ENCODE data around the gene GTF3C1. TPM values are rescaled to one million over a fixed set of nuclear protein-coding genes. Genes with fewer than 3 reads are reported as not detected.

The GTF3C1 gene
- total and polyA plus RNA-seq, 2 of the 8 experiments (the other 6 are each of a cell fraction or from before 2014, with no cell fraction given), result 89.3 to 126 TPM

GRCh38 chr16:27448532-27449433 lies 100.9 kb downstream of the GTF3C1 start:
- Histone ChIP-seq H2BK5ac (ENCODE audit: low read depth, low read length) (peak overlapping the region; percentile 66; the same call in 1 of the 2 replicates), H3K27me3 (replicated peaks in 1 of 4; ENCODE audit: control insufficient read depth in 3 of 4, extremely low read depth in 1 of 4, insufficient read depth in 3 of 4, low read length in 3 of 4) (no peaks in the 10 kb centered on the region; a peak in 2 of 7 replicates), H3K9ac (replicated peaks in 1 of 4; ENCODE audit: extremely low read depth in 1 of 4, low read depth in 3 of 4, low read length in 3 of 4) (no peak overlapping the region), H3K79me1 (ENCODE audit: low read depth, low read length) (no peaks in the 10 kb centered on the region), H3K14ac (ENCODE audit: insufficient read length) (no peak overlapping the region), H3K4me3 (ENCODE audit: extremely low read depth in 1 of 4, insufficient read depth in 2 of 4, low read depth in 3 of 4, low read length in 4 of 4) (no peak overlapping the region), H4K91ac (replicated peaks; ENCODE audit: insufficient read length, low read length) (peak overlapping the region; percentile 19), H4K20me1 (replicated peaks in 1 of 2; ENCODE audit: control insufficient read depth in 1 of 2, insufficient read depth in 2 of 2, low read length in 2 of 2) (peaks cover 0 to 2% of the 10 kb centered on the region in 2 experiments), H3K9me3 (ENCODE audit: insufficient read depth in 2 of 2, low read depth in 1 of 2, low read length in 1 of 2) (peaks cover 15 to 21% of the 10 kb centered on the region in 2 experiments), H3K56ac (replicated peaks; ENCODE audit: insufficient read length, low read depth, low read length) (no peak overlapping the region), H2BK12ac (ENCODE audit: low read depth, low read length) (no peak overlapping the region), H3K27ac (ENCODE audit: low read depth, low read length) (no peak overlapping the region), H4K5ac (ENCODE audit: insufficient read length, low read depth, low read length) (no peak overlapping the region), H4K8ac (ENCODE audit: extremely low read depth, insufficient read depth, low read length) (no peak overlapping the region), H3K4me2 (ENCODE audit: insufficient read depth in 1 of 2, low read depth in 2 of 2, low read length in 2 of 2) (no peak overlapping the region), H3K79me2 (ENCODE audit: control insufficient read depth in 1 of 2, insufficient read depth in 2 of 2, low read length in 2 of 2) (no peaks in the 10 kb centered on the region), H2AFZ (ENCODE audit: low read length) (no peak overlapping the region), H3K36me3 (ENCODE audit: control insufficient read depth in 2 of 4, insufficient read depth in 4 of 4, low read length in 3 of 4) (no peaks in the 10 kb centered on the region), H3K4me1 (replicated peaks in 1 of 4; ENCODE audit: control insufficient read depth in 3 of 4, insufficient read depth in 4 of 4, low read length in 3 of 4) (peaks cover 0 to 2% (median 0%) of the 10 kb centered on the region in 4 experiments; a peak in 1 of 7 replicates), H3K23me2 (ENCODE audit: low read depth, low read length) (no peaks in the 10 kb centered on the region; the same call in 1 of the 2 replicates), H3K23ac (ENCODE audit: insufficient read length) (no peak overlapping the region), H2BK20ac (ENCODE audit: low read length) (no peak overlapping the region), H3K18ac (ENCODE audit: extremely low read depth, low read length) (no peak overlapping the region; the same call in 1 of the 2 replicates), H2AK5ac (ENCODE audit: low read depth, low read length) (no peak overlapping the region), H2BK120ac (replicated peaks; ENCODE audit: low read depth, low read length) (no peak overlapping the region), H3K4ac (replicated peaks; ENCODE audit: insufficient read length, low read depth, low read length) (no peak overlapping the region), H2BK15ac (ENCODE audit: low read length) (no peak overlapping the region)
- FAIRE-seq (no peak), DNase-seq (ENCODE audit: low read depth in 1 of 2, low spot score in 2 of 2) (no peak)
- WGBS, 2 experiments (ENCODE audit: extremely low coverage in 1 of 2, insufficient coverage in 1 of 2, insufficient read length in 1 of 2, insufficient replicate concordance in 2 of 2, low coverage in 1 of 2, low lambda C conversion rate in 2 of 2, missing lambda C conversion rate in 1 of 2), result 93% methylated on average over 19 of the region's 19 CpGs; no CpG with 5 or more reads in 1 of the 2 experiments
- ChIA-PET CTCF (ENCODE audit: partially characterized antibody) (interaction anchor here (0.7 to 2.1 kb wide), 2 partner anchors 13 to 15 kb away, joined by 3 to 4 read pairs; no protein-coding TSS in a partner anchor), POLR2A (ENCODE audit: partially characterized antibody) (no interaction called here)
- TF ChIP-seq CHD2 (IDR thresholded peaks at IDR 0.05; ENCODE audit: low read length), result no peak
- TF ChIP-seq, protein P1, sequence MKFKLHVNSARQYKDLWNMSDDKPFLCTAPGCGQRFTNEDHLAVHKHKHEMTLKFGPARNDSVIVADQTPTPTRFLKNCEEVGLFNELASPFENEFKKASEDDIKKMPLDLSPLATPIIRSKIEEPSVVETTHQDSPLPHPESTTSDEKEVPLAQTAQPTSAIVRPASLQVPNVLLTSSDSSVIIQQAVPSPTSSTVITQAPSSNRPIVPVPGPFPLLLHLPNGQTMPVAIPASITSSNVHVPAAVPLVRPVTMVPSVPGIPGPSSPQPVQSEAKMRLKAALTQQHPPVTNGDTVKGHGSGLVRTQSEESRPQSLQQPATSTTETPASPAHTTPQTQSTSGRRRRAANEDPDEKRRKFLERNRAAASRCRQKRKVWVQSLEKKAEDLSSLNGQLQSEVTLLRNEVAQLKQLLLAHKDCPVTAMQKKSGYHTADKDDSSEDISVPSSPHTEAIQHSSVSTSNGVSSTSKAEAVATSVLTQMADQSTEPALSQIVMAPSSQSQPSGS (IDR thresholded peaks at IDR 0.05; ENCODE audit: low read length), result no peak
- no peak for TF ChIP-seq TAF7 (optimal IDR thresholded peaks at IDR 0.05; ENCODE audit: borderline replicate concordance, low read depth, low read length)
- TF ChIP-seq, protein P2, sequence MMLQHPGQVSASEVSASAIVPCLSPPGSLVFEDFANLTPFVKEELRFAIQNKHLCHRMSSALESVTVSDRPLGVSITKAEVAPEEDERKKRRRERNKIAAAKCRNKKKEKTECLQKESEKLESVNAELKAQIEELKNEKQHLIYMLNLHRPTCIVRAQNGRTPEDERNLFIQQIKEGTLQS (IDR thresholded peaks at IDR 0.05; ENCODE audit: insufficient read depth, low read depth, low read length), result no peak
- TF ChIP-seq POLR2AphosphoS5 (IDR thresholded peaks at IDR 0.05; ENCODE audit: low read depth, low read length), result no peak
- TF ChIP-seq PHF8 (conservative IDR thresholded peaks at IDR 0.05; ENCODE audit: low read depth, low read length), result no peak
- TF ChIP-seq CHD1 (IDR thresholded peaks at IDR 0.05; ENCODE audit: low read depth, low read length), result no peak
- TF ChIP-seq RFX5 (IDR thresholded peaks at IDR 0.05; ENCODE audit: borderline replicate concordance, low read depth, low read length), result no peak
- no peak for TF ChIP-seq CEBPB (IDR thresholded peaks at IDR 0.05; ENCODE audit: low read depth, low read length)
- TF ChIP-seq CREB1 (IDR thresholded peaks at IDR 0.05), result no peak
